GM12872 (cell line): Measurements from ENCODE around the gene CHRM3.

Experiments
- TF ChIP-seq, protein P1 (sequence below): IDR thresholded peaks from 3 replicates; pipeline ENCODE4 v1.5.1; 2011; ENCODE audit warnings: low read depth, mild to moderate bottlenecking, low read length, moderate library complexity; ENCODE audit not compliant: insufficient read depth

The CHRM3 gene

DNA sequence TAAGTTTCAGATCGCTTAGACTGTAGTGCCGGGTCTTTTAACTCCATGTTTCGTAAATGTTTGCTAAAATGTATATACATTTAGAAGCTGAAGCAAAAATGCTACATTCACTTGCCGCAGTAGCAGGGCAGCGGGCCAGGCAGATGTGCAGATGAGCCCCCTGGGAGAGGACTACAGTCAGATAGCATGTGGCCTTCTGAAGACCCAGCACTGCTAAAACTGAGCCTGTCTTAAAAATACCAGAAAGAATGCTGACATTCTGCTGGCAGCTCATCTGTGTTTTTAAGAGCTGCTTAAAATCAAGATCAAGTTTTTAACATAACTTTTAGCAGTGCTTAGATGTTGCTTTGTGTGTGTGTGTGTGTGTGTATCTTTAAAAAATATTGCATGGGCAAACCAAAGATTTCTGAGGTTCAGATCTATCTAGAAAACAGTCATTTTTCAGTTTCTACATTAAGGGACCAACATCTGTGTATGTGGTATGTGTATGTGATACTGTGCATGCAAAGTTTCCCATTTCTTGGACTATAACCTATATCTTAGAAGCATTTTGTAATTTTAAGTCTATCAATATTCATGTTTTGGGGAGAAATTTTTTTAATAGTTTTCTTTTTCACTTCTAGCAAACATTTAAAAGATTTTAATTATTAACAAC, 31.7 kb downstream of the CHRM3 start:
- TF ChIP-seq, protein P1, sequence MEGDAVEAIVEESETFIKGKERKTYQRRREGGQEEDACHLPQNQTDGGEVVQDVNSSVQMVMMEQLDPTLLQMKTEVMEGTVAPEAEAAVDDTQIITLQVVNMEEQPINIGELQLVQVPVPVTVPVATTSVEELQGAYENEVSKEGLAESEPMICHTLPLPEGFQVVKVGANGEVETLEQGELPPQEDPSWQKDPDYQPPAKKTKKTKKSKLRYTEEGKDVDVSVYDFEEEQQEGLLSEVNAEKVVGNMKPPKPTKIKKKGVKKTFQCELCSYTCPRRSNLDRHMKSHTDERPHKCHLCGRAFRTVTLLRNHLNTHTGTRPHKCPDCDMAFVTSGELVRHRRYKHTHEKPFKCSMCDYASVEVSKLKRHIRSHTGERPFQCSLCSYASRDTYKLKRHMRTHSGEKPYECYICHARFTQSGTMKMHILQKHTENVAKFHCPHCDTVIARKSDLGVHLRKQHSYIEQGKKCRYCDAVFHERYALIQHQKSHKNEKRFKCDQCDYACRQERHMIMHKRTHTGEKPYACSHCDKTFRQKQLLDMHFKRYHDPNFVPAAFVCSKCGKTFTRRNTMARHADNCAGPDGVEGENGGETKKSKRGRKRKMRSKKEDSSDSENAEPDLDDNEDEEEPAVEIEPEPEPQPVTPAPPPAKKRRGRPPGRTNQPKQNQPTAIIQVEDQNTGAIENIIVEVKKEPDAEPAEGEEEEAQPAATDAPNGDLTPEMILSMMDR: no peak

DNA sequence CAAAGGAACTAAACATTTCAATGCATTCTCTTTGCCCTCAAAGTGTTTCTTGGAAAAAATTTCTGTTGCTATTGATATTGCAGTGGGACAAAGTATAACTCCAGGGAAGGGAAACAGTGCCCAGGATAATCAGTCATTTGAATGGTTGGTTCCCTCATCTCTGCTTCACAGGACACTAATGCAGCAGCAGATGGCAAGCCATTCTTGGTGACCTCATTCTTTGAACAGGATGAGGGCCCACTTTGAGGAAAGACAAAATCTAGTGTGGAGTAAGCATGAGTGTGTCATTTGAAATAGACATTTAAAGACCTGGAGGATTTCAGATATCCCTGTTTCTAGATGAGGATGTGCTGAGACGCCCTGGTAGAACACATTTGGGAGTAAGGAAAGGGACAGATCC, 32.3 kb downstream of the CHRM3 start:
- TF ChIP-seq, protein P1: no peak

DNA sequence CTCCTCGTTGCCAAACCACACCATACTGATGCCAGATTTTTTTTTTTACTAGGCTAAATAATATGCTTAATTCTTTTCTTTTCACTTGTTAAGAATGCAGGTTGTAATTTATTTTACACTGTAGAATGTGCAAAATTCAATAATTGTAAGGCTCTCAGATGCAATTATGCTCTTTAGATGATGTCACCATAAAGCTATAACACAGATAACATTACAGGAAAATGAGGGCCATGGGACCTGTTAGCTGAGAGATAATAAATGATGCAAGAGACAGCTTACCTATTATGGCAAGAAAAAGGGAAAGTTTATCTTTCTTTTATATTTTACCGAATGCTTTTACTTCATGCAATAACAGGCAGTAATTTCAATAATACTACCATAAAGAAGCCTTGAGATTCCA, 35.4 kb downstream of the CHRM3 start:
- TF ChIP-seq, protein P1: no peak

DNA sequence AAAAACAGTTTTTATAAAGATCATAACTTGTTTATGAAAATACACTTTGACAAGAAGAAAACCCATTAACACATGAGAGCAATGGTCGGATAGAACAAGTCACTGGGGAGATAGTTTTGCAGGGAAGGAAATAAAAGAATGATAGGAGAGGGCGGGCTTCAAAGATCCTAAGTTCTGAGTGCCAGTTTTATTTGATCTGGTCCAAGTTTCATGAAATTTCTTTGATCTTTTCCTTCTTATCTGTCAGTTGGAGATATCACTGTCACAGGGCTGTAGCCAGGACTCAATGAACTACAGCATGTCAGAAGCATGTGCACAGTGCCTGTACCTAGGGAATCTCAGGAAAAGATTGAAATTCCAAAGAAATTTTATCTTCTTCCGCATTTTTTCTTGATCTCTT, 36.5 kb downstream of the CHRM3 start:
- TF ChIP-seq, protein P1: no peak

DNA sequence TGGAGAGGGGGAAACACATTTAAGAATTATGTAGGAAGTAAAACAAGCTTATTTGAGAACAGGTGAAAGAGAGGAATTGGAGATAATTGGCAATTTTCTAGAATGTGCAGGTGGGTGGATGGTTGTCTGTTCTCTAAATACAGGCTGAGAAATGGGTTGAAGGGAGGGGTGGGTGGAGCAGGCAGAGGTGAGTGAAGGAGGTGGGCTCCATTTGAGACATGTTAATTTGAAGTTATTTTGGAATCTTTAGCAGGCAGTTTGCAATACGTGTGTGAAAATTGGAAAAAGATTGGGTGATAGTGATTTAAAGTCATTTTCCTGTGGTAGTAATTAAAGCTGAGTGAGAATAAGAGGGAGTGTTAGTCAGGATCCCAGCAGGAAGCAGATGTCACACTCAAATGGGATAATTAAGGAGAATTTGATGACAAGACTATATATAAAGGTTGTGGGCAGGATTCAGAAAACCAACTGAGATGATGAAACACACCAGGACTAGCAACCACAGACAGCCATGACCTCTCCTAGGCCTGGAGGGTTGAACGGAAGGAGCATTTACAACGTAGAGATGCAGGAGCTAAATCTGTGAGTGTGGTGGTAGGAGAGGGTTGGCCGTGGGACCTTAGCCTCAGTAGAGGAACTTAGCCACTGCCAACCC, 40.6 kb downstream of the CHRM3 start:
- TF ChIP-seq, protein P1: no peak

DNA sequence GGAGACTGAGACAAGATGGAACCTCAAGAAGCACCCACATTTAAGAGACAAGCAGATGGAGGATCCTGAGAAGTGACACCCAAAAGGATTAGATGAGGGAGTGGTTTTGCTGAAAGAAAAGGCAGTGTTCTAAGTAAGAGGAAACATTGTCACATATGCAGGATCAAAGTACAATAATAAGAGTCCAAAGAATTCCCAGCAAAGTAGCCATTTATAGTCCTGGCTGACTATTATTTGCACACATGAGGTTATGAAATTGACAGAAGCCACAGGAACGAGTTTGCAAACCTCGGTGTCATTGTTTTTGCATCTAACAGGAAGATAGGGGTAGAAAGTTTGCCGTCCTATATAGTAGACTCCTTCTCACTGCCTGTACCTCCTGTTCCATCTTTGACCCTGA, 41.3 kb downstream of the CHRM3 start:
- TF ChIP-seq, protein P1: no peak

DNA sequence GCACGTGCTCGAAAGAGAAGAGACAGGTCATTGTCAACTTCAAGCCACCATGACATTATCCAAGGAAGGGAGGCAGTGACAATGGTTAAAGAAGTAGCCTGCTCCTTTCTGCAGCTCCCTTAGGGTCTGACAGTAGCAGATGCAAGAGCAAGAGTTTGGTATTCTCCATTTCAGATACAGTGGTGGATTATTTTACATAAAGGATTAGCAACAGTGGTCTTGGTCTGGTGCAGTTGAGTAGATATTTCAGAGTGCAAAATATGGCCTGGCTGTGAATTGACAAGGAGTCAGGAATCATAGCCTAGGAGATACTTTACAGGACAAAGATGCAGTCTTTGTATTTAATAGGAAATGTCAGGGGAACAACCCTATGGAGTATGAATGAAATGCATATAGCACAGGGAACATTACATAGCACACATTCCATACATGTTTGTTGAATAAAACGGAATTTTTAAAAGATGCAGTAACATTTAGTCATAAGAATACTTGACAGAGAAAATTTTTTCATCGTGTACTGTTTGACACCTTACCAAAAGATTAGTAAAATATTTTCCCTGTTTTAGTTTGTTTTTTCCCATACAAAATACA, 41.8 kb downstream of the CHRM3 start:
- TF ChIP-seq, protein P1: no peak
